Neuronal stem cell (in vitro differentiated cells): ENCODE measurements around the gene LCTL.
A peak's percentile ranks its signal among the peaks of the same experiment; 100 is the strongest.

Experiments
- DNase-seq: peaks from one replicate; pipeline ENCODE4 v3.0.0-alpha.2; 2013; ENCODE audit warnings: low spot score
- H2AFZ ChIP-seq: one replicate; pipeline ENCODE4 v1.6.1; 2013; ENCODE audit warnings: mild to moderate bottlenecking, low read length, inconsistent platforms
- H2AK5ac ChIP-seq: 2 replicates; pipeline ENCODE4 v1.6.1; 2013; ENCODE audit warnings: low read depth, mild to moderate bottlenecking, inconsistent platforms, low read length, moderate library complexity, mixed read lengths
- H2BK120ac ChIP-seq: 2 replicates; pipeline ENCODE4 v1.6.1; 2013; ENCODE audit warnings: low read depth, mild to moderate bottlenecking, inconsistent platforms, low read length, moderate library complexity, mixed read lengths
- H2BK12ac ChIP-seq: one replicate; pipeline ENCODE4 v1.6.1; 2013; ENCODE audit warnings: low read length, inconsistent platforms
- H2BK15ac ChIP-seq: 2 replicates; pipeline ENCODE4 v1.6.1; 2013; ENCODE audit warnings: mild to moderate bottlenecking, low read length, inconsistent platforms, mixed read lengths
- H2BK5ac ChIP-seq: one replicate; pipeline ENCODE4 v1.6.1; 2013; ENCODE audit warnings: inconsistent platforms, mild to moderate bottlenecking, low read length, moderate library complexity
- H3K14ac ChIP-seq: one replicate; pipeline ENCODE4 v1.6.1; 2013; ENCODE audit warnings: low read length, inconsistent platforms
- H3K18ac ChIP-seq: 2 replicates; pipeline ENCODE4 v1.6.1; 2013; ENCODE audit warnings: low read length, inconsistent platforms
- H3K23ac ChIP-seq: 2 replicates; pipeline ENCODE4 v1.6.1; 2013; ENCODE audit warnings: low read depth, mild to moderate bottlenecking, mixed read lengths, low read length, inconsistent platforms; ENCODE audit not compliant: poor library complexity
- H3K27ac ChIP-seq: replicated peaks from 3 replicates; pipeline ENCODE4 v1.5.1; 2013; ENCODE audit warnings: low read length, inconsistent platforms
- H3K27me3 ChIP-seq, 3 experiments: 2 replicates each; pipeline ENCODE4 v1.6.1; 2013; ENCODE audit warnings: low read length in 3 of 3, mild to moderate bottlenecking in 2 of 3, inconsistent platforms in 1 of 3, low read depth in 1 of 3, mixed read lengths in 1 of 3, moderate library complexity in 1 of 3; ENCODE audit not compliant: control insufficient read depth in 3 of 3, insufficient read depth in 3 of 3
- H3K36me3 ChIP-seq, 2 donors: replicated peaks in 1 of 2; 2 replicates each; pipeline ENCODE4 v1.6.1; 2013; ENCODE audit warnings: low read length in 2 of 2; ENCODE audit not compliant: control insufficient read depth in 2 of 2, insufficient read depth in 2 of 2
- H3K4ac ChIP-seq: 2 replicates; pipeline ENCODE4 v1.6.1; 2013; ENCODE audit warnings: inconsistent platforms, mild to moderate bottlenecking, low read length, moderate library complexity
- H3K4me1 ChIP-seq, 2 donors: 1 replicate in 1 of 2; 2 replicates in 1 of 2; pipeline ENCODE4 v1.6.1; 2013; ENCODE audit warnings: low read length in 2 of 2, low read depth in 1 of 2; ENCODE audit not compliant: control insufficient read depth in 2 of 2, insufficient read depth in 1 of 2
- H3K4me2 ChIP-seq: one replicate; pipeline ENCODE4 v1.6.1; 2013; ENCODE audit warnings: mild to moderate bottlenecking, low read length, inconsistent platforms; ENCODE audit not compliant: insufficient read depth, poor library complexity, severe bottlenecking
- H3K4me3 ChIP-seq, 2 donors: 2 replicates each; pipeline ENCODE4 v1.5.1; 2013; ENCODE audit warnings: low read length in 2 of 2, mild to moderate bottlenecking in 2 of 2, inconsistent platforms in 1 of 2, moderate library complexity in 1 of 2
- H3K79me1 ChIP-seq: one replicate; pipeline ENCODE4 v1.6.1; 2013; ENCODE audit warnings: low read depth, mild to moderate bottlenecking, inconsistent platforms, low read length, moderate library complexity
- H3K9ac ChIP-seq: one replicate; pipeline ENCODE4 v1.6.1; 2013; ENCODE audit warnings: mild to moderate bottlenecking, low read depth, low read length, inconsistent platforms; ENCODE audit not compliant: poor library complexity
- H3K9me3 ChIP-seq, 2 donors: replicated peaks in 1 of 2; 2 replicates each; pipeline versions ENCODE3 to v1.6.1; 2013; ENCODE audit warnings: low read length in 2 of 2, mild to moderate bottlenecking in 2 of 2, inconsistent platforms in 1 of 2, low read depth in 1 of 2, mixed read lengths in 1 of 2, moderate library complexity in 1 of 2; ENCODE audit not compliant: control insufficient read depth in 2 of 2, insufficient read depth in 1 of 2
- H4K8ac ChIP-seq: one replicate; pipeline ENCODE4 v1.6.1; 2013; ENCODE audit warnings: low read depth, mild to moderate bottlenecking, inconsistent platforms, low read length, moderate library complexity
- H4K91ac ChIP-seq: one replicate; pipeline ENCODE4 v1.6.1; 2013; ENCODE audit warnings: low read length, low read depth, mild to moderate bottlenecking, inconsistent platforms; ENCODE audit not compliant: poor library complexity
- WGBS, 2 donors: extraction: QIAGEN DNeasy Blood & Tissue Kit; methylation state at CpG; one replicate each; pipeline ENCODE4 v1.1.7; 2013; ENCODE audit warnings: missing lambda C conversion rate in 2 of 2, mixed read lengths in 1 of 2; ENCODE audit not compliant: insufficient read length in 2 of 2, insufficient replicate concordance in 1 of 2; ENCODE audit errors: extremely low coverage in 2 of 2; 5-methylcytosine and 5-hydroxymethylcytosine counted together

The LCTL gene

DNA sequence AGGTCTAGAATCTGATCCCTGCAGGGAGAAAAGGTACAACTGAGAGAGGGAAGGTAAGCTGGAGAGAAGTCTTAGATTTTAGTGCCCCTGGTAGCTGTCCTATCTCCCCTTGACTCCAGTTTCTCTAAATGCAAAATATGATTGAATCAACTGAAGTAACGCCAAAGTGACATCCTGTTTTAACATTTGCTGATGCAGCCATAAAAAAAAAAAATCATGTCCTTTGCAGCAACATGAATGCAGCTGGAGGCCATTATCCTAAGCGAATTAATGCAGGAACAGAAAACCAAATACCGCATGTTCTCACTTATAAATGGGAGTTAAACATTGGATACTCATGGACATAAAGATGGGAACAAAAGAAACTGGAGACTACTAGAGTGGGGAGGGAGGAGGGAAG, 42.4 kb upstream of the LCTL start:
- H3K36me3 ChIP-seq: no peaks in the 10 kb centered on the region
- no peak overlapping the region for H3K14ac ChIP-seq
- H2AFZ ChIP-seq: no peak overlapping the region
- no peak overlapping the region for H2BK15ac ChIP-seq
- DNase-seq: no peak
- H3K4ac ChIP-seq: no peak overlapping the region
- WGBS, 2 donors: no CpG with 5 or more reads among the region's 3 CpGs
- H2BK5ac ChIP-seq: no peak overlapping the region
- no peak overlapping the region for H2BK12ac ChIP-seq
- no peak overlapping the region for H2BK120ac ChIP-seq
- H3K79me1 ChIP-seq: no peaks in the 10 kb centered on the region
- H4K8ac ChIP-seq: no peak overlapping the region
- H3K9me3 ChIP-seq: no peaks in the 10 kb centered on the region
- no peak overlapping the region for H3K27ac ChIP-seq
- no peak overlapping the region for H4K91ac ChIP-seq
- peaks cover 0 to 31% (median 0%) of the 10 kb centered on the region in 3 experiments for H3K27me3 ChIP-seq
- no peak overlapping the region for H2AK5ac ChIP-seq
- H3K23ac ChIP-seq: no peak overlapping the region
- H3K4me3 ChIP-seq: no peak overlapping the region
- no peak overlapping the region for H3K9ac ChIP-seq
- H3K18ac ChIP-seq: no peak overlapping the region
- no peak overlapping the region for H3K4me2 ChIP-seq
- peaks cover 0 to 2% of the 10 kb centered on the region in 2 donors for H3K4me1 ChIP-seq

DNA sequence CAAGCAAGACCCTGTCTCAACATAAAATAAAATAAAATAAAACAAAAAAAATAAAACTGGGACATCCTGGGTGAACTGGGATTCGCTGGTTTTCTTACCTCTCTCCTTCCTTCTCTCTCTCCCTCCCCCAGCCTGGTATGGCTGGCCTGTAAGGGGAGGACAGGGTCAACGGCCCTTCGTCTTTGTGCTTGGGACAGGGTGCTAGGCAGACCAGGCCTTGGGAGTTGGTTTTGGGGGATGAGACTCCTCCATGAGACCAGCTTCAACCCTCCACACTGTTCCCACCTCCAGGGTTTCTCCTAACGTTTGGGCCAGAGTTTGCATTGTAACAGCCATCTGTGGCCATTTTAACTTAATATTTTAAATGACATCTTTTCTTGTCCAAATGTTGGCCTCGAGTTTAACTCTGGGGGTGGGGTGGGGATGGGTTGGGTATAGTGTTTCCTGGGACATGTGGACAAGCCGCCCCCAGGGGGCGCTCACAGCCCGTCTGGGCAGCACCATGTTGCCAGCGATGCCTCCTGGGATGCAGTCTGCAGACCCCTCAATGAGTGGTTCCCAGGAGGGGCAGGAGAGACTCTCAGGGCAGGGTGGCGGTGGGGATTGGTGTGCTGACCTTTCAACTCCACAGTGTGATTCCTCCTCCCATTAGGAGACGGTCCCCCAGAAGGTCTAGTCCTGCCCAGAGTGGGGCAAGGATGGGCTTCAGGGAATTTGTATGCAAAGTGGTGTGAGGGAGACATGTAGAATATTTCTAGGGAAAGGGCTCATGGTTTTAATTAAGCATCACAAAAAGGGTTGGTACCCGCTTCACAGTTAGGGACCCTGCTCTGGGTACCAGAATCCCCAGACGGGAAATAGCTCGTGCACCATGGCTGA, 37.7 kb upstream of the LCTL start:
- Histone ChIP-seq H3K36me3 (no peaks in the 10 kb centered on the region), H3K9ac (no peak overlapping the region), H3K4ac (no peak overlapping the region), H3K23ac (no peak overlapping the region), H3K4me2 (no peak overlapping the region), H4K8ac (no peak overlapping the region), H2AK5ac (peak overlapping the region; percentile 77), H3K18ac (no peak overlapping the region), H2BK120ac (no peak overlapping the region), H3K14ac (no peak overlapping the region), H3K4me3 (no peak overlapping the region), H2BK12ac (peak overlapping the region; percentile 89), H4K91ac (no peak overlapping the region), H2BK15ac (no peak overlapping the region), H3K9me3 (no peaks in the 10 kb centered on the region), H2AFZ (no peak overlapping the region), H3K27me3 (peaks cover 0 to 23% (median 0%) of the 10 kb centered on the region in 3 experiments), H3K27ac (no peak overlapping the region), H3K79me1 (no peaks in the 10 kb centered on the region), H2BK5ac (no peak overlapping the region), H3K4me1 (peaks cover 0 to 2% of the 10 kb centered on the region in 2 donors)
- DNase-seq: peak; percentile 71
- WGBS, 2 donors: no CpG with 5 or more reads among the region's 14 CpGs

DNA sequence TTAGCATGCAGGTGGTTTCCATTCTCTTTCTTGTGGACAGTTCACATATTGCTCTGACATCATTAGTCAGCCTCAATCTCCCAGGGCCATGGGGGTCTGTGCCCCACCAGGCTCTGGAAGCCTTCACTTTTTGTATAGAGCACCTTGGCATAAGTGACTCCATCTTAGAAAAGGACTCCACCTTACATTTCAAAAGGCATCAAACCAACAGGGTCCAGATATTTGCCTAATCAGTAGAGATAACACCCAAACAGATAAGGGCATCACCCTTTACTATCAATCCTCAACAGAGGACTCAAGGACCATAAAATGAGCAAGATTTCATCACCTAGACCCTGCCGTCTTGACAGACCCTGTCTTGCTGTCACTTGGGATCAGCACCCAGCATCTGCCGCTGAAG, 35.7 kb upstream of the LCTL start:
- Histone ChIP-seq H2BK5ac (no peak overlapping the region), H3K4me3 (no peak overlapping the region), H3K27me3 (peaks cover 0 to 29% (median 0%) of the 10 kb centered on the region in 3 experiments), H2BK120ac (no peak overlapping the region), H3K9ac (no peak overlapping the region), H3K4me2 (no peak overlapping the region), H2BK12ac (no peak overlapping the region), H3K14ac (no peak overlapping the region), H3K18ac (no peak overlapping the region), H3K27ac (no peak overlapping the region), H3K9me3 (no peaks in the 10 kb centered on the region), H3K4ac (no peak overlapping the region), H3K4me1 (peaks cover 0 to 2% of the 10 kb centered on the region in 2 donors), H3K36me3 (no peaks in the 10 kb centered on the region), H2AFZ (no peak overlapping the region), H2AK5ac (no peak overlapping the region), H3K23ac (no peak overlapping the region), H4K8ac (no peak overlapping the region), H4K91ac (no peak overlapping the region), H3K79me1 (no peaks in the 10 kb centered on the region), H2BK15ac (no peak overlapping the region)
- no CpG with 5 or more reads among the region's 2 CpGs for WGBS, 2 donors
- DNase-seq: no peak

DNA sequence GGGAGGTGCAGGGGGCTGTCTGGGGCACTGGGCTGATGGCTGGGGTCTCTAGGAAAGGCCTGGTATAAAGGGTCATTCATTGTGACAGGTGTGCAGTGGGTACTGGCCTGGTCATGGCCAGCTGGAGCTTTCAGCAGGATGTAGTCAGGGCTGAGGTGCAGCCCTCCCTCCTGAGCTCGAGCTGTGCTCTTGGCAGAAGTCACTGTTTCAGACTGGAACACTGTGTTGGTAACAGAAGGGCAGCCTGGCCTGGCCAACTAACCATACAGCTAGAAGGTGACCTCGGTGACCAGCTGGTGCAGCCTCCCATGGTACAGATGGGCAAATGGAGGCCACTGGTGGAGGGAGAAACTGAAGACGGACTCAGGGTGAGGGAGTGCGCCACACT, 34.4 kb upstream of the LCTL start:
- no peaks in the 10 kb centered on the region for H3K9me3 ChIP-seq
- H3K4me3 ChIP-seq: no peak overlapping the region
- no peaks in the 10 kb centered on the region for H3K79me1 ChIP-seq
- H3K27ac ChIP-seq: no peak overlapping the region
- peak overlapping the region; percentile 61 for H3K18ac ChIP-seq
- no peak overlapping the region for H3K23ac ChIP-seq
- WGBS, 2 donors: no CpG with 5 or more reads among the region's 4 CpGs
- no peak overlapping the region for H3K4me2 ChIP-seq
- peak overlapping the region; percentile 30 for H2BK5ac ChIP-seq
- H3K36me3 ChIP-seq: no peaks in the 10 kb centered on the region
- H4K91ac ChIP-seq: no peak overlapping the region
- H2BK12ac ChIP-seq: no peak overlapping the region
- peak overlapping the region; percentile 24 for H3K9ac ChIP-seq
- peak overlapping the region; percentile 44 for H2BK120ac ChIP-seq
- H3K4ac ChIP-seq: no peak overlapping the region
- peaks cover 0 to 26% (median 0%) of the 10 kb centered on the region in 3 experiments for H3K27me3 ChIP-seq
- H2AFZ ChIP-seq: no peak overlapping the region
- H2AK5ac ChIP-seq: peak overlapping the region; percentile 79
- no peak overlapping the region for H4K8ac ChIP-seq
- H3K14ac ChIP-seq: no peak overlapping the region
- peaks cover 0 to 2% of the 10 kb centered on the region in 2 donors for H3K4me1 ChIP-seq
- DNase-seq: no peak
- H2BK15ac ChIP-seq: peak overlapping the region; percentile 79
